Stimulated activated CD4-positive, alpha-beta T cell treated with anti-CD3 and anti-CD28 coated beads, Interleukin-4, amount 100 ng/mL, for 48 hours (primary cell): Measurements from ENCODE around the gene DDO.
"Not testable (repeated sequence)": the region's sequence is repeated elsewhere in the genome, so short reads cannot be mapped to it uniquely, and the experiment has no call there.

Source experiments
- DNase-seq, 2 donors: peaks; one replicate each; pipeline ENCODE4 v3.0.0-alpha.2; 2020; ENCODE audit warnings: low read depth in 2 of 2

Gene DDO, protein sequence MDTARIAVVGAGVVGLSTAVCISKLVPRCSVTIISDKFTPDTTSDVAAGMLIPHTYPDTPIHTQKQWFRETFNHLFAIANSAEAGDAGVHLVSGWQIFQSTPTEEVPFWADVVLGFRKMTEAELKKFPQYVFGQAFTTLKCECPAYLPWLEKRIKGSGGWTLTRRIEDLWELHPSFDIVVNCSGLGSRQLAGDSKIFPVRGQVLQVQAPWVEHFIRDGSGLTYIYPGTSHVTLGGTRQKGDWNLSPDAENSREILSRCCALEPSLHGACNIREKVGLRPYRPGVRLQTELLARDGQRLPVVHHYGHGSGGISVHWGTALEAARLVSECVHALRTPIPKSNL

DNA sequence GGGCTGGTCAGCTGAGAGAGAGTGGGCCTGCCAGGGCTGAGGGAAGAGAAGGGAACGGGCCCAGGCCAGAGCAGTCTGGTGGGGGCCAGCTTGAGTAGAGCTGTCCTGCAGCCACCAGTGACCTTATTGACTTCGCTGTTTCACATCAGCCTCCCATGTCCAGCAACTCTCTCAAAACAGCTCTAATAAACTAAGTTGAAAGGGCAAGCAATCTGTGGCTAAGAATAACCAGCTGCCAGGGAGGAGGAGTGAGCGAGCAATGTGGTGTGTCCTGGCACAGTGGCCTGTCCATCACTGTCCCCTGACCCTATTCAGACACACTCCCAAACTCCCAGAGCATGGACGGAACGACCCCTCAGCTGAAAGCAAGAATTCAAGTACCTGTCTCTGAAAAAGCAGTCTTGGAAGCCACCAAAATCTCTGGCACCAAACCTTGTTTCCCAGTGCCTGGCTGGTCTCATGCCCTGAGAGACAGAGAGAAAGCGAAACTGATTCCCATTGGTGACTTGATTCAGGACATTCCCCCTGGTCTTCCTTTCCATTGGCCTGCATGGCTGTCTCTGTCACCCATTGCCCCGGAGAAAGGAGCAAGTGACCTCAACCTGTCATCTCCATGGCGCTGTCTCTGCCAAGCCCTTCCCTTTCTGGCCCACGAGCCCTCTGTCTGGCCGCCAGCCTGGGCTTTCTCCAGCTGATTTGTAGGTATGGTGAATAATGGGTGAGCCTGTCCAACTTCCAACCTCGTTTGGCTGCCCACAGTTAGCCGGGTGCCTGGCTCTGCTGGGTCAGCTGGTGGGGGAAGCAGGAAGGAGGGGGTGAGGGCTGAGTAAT is at the start of gene DDO:
Gene DDO (minus strand): TSS at position 490 of the 831 bp plus-strand sequence. CDS start 2,113 bp downstream, outside the sequence.
- no peak for DNase-seq

DNA sequence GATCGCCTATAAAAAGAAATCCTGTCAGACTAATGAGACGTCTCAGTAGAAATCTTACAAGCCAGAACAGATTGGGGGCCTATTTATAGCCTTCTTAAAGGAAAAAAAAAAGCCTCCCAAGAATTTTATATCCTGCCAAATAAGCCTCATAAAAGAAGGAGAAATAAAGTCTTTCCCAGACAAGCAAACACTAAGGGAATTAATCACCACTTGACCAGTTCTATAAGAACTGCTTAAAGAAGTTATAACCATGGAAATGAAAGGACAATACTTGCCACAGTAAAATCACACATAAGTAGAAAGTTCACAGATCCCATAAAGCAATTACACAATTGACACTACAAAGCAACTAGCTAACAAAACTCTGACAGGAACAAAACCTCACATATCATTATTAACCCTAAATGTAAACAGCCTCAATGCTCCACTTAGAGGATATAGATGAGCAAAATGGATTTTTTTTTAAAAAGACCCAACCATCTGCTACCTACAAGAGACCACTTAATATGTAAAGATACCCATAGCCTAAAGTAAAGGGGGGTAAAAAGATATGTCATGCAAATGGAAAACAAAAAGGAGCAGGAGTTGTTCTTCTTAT is 47.6 kb upstream of the DDO start:
- DNase-seq: no peak

DNA sequence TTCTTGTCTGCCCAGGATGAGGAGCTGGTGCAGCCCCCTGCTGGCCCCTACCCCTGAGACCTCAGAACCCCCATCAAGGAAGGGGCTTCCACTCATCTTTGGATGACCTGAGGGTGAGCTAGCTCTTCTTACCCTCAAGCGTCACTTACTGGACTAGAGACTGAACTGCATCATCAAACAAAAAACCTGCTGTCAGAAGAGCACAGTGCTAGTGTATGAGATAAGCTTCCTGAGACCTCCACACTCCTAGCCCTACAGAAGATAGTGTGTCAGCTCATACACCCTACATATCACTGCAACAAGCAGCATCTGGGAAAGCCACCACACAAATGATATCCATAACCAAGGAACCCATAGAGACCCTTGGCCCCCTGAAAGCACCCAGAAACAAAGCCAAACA is 46.0 kb upstream of the DDO start:
- no peak for DNase-seq

DNA sequence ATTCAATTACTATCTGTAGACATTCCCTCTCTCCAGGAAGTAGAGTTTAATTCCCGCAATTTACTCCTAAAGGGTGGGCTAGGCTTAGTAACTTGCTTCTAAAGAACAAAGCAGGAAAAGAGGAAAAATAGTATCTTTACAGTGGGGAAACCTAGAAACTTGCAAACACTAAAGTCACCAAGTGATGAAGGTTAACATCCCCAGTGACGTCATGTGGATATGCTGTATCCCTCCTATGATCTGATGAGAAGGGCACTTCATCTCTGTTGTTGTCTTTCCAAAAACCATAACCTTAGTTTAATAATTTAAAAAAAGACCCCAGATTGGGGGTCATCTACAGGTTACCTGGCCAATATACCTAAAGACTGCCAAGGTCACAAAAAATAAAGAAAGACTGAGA is 43.8 kb upstream of the DDO start:
- no peak for DNase-seq

DNA sequence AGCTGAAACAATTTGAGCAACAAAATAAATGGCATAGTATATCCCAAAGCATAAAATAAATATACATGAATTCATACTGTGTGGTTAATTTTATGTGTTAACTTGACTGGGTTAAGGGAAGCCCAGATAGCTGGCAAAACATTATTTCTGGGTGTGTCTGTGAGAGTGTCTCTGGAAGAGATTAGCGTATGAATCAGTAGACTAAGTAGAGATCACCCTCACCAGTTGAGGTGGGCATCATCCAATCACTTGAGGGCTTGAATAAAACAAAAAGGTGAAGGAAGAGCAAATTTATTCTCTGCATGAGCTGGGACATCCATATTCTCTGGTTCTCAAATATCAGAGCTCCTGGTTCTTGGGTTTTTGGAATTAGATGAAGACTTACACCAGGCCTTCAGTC is 43.1 kb upstream of the DDO start:
- no peak for DNase-seq

DNA sequence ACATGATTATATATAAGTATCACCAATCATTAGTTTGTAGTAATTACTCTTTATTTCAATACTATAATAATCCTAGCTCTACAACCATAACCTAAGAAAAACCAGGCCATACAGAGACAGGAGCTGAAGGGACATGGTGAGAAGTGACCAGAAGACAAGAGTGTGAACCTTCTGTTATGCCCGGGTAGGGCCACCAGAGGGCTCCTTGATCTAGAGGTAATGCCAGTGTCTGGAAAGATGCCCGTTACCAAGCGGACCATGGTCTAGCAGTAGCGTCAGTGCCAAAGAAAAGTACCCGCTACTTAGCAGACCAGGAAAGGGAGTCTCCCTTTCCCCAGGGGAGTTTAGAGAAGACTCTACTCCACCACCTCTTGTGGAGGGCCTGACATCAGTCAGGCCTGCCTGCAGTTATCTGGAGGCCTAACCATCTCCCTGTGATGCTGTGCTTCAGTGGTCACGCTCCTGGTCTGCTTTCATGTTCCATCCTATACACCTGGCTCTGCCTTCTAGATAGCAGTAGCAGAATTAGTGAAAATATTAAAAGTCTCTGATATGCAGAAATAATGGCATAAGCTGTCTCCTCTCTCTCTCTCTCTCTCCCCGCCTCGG is 42.3 kb upstream of the DDO start:
- not testable (repeated sequence) for DNase-seq

DNA sequence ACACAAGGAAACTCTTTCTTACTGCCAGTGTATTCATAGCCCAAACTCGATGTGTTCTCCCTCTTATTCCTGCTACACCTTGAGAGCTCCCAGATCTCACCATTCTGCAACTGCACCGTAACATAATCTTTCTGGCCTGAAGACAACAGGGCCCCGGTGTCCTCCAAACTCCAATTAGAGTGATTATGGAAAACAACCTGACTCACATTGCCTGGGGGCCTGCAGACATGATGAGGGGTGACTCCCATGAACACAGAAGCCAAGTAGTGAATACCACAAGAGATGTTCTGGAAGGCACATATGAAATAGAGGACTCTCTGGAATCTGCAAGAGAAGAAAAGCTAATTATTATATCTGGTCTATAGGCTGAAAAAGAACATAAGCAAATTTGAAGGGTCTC is 41.3 kb upstream of the DDO start:
- DNase-seq: no peak

DNA sequence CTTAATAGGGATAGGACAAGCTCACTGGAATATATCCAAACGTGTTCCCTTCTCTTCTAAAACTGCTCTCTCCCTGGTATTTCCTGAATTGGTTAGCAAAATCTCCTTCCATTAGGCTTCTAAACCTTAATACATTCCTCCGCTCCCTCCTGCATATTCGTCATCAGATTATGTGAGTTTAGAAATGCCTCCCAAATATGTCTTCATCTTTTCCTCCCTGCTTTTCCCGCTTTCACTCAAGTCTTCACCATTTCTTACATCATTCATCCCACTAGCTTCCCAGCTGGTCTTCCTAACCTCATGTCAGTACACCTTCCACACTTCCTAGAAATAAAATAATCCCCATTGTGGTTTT is 34.1 kb upstream of the DDO start:
- no peak for DNase-seq

DNA sequence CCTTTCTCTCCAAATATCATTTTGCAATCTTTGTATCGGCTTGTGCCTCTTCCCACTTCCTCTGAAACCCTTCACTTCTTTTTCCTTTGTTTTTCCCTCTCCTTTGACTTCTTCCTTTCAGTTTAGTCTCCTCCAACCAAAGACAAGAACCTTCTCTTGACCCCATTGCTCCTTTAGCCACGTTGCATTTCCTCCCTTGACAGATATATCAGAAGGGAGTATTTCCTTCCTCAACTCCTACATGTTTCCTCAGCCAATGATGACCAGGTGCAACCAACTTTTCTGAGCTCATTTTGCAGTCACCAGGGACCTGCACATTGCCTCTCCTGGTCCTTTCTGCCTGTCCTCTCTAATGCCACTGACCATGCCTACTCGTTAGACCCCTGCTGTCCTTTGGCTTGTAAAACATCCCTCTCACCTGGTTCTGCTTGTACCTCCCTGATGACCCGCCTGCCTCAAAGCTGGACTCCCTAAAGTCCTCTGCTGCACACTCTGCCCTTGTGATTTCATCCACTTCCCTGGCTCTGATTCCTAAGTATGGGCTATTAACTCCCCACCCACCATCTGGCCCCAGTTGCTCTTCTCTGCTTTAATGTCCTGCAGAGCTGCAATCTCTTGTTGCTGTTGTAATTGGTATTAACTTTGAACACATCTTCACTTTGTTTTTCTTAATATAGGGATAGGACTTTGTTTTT is 33.6 kb upstream of the DDO start:
- no peak for DNase-seq

DNA sequence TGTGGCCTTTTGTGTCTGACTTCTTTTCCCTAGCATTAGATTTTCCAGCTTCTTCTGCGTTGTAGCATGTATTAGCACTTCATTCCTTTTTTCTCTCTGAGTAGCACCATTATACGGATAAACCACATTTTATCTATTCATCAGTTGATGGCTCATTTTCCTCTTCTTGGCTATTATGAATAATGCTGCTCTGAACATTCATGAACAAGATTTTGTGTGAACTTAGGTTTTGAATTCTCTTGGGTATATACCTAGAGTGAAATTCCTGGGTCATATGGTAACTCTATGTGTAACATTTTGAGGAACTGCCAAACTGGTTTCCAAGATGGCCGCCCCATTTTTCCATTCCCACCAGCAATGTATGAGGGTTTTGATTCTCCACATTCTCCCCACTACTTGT is 32.4 kb upstream of the DDO start:
- no peak for DNase-seq

DNA sequence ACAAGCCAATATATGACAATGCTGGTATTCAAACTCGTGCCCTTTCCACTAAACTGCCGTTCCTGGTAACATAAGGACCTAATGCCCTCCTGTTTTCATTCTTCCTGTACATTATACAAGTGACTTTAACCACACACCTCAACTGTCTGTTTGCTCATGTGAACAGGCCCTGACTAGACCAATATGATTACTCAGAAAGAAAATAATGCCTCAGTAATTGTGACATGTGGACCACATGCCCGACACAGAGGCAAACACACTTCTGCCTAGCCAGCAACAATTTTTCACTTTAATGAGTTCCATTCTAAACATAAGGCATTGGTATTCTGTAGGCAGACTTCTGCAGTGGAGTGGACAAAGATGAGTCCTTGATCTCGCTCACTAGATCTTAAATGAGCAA is 31.0 kb upstream of the DDO start:
- DNase-seq: no peak

DNA sequence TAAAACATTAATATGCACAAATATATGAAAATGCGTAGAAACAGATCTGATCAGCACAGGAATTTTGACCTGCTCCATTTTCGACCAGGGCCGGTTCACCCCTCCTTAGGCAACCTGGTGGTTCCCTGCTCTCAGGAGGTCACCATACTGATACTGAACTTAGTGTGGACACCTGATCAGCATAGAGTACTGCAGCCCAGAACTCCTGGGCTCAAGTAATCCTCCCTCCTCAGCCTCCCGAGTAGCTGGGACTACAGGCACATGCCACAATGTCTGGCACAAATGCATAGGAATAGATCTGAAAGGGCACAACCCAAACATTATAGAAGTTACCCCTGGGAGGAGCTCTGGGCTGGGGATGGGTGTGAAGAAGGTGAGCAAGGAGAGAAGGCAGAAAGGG is 24.7 kb upstream of the DDO start:
- DNase-seq: no peak

DNA sequence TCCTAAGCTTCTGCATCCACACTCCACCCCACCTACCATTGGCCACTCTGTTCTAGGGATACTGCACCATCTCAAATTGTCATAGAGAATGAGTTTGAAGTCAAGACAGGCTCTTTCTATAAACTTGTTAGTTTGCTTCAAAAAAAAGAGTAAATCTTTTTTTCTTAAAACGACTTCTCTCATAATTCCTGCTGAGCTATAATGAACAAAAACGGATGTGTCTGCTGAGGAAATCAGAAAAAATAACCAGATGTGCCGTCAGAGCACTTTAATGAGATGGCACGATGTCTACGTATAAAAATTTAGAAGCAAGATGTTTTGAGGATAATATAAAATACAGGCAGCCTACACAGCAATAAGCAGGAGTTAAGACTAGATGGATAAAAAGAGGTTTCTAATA is 24.0 kb upstream of the DDO start:
- no peak for DNase-seq

DNA sequence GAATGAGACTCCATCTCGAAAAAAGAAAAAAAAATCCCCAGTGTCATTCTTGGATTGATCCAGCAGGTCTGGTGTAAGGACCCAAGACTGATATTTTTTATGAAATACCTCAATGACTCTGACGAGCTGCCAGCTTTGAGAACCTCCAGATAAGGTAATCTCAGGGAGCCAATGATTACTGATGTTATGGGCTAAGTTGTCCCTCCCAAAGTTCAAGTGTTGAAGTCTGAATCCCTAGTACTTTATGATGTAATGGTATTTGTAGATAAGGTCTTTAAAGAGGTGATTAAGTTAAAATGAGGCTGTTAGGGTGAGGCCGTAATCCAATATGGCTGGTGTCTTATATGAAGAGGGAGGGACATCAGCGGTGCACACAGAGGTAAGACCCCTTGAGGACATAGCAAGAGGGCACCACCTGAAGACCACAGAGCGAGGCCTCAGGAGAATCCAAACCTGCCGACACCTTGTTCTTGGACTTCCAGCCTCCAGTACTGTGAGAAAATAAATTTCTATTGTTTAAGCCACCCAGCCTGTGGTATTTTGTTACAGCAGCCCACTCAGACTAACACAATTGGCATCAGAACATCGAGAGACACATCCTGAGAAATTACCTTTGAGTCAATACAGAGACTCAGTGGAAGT is 19.7 kb upstream of the DDO start:
- no peak for DNase-seq

DNA sequence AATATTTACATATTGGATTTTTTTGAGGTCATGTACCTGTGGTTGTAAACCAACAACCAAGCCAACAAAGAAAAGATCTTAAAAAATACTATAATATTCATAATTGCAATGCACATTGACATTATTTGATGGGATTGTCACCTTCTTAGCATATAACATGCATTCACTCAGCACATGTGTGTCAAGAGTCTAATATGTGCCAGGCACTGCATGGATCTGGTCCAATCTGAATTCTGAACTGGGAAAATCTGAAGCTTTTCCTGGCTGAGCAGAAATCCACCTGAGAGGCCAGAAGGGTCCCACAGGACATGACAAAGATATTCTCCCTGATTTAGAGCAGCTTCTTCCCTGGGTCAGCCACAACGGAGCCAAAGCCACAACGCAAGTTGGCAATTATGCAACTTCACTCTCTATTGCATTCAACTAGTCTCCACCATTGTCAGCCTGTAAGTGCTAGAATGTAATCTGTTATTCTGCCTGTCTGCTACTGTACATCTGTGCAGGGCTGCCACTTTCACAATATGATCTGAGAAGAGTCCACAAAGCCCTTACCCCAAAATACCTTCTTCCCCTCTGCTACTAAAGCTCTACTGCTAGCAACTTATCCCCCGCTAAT is 17.0 kb upstream of the DDO start:
- no peak for DNase-seq

DNA sequence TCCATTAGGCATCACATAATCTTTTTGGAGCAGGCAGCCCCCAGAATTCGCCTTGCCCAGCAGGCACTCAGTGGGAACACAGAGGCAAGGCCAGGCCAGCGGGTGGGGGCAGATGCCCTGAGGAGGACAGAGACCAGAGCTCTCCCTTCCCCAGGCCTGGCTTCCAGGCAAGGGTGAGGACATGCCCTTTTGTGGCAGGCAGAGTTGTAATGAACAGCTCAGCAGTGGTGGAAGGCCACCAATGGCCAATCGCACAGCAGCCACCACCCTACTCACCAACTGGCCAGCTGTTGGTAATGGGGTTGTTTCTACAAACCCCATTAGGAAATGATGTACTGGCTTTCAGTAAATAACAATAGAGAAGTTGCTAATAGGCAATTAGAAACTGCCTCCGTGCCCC is 15.4 kb upstream of the DDO start:
- DNase-seq: no peak

DNA sequence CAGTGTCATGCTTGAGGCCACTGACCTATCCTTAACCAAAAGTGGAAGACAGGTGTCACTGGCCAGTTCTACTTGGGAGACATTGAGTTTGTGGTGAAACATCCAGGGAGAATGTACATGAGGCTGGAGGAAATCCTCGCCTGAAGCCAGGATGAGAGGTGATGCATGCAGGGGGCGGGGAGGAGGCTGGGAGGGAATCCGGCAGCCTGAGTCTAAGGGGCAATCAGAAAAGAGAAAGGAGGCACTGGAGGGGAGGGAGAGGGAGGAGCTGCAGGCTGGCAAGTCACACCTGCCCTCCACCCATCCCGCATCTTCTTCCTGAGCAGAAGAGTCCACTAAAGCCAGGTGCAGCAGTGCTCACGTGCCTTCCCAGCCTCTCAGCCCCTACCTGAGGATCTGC is 14.9 kb upstream of the DDO start:
- no peak for DNase-seq

DNA sequence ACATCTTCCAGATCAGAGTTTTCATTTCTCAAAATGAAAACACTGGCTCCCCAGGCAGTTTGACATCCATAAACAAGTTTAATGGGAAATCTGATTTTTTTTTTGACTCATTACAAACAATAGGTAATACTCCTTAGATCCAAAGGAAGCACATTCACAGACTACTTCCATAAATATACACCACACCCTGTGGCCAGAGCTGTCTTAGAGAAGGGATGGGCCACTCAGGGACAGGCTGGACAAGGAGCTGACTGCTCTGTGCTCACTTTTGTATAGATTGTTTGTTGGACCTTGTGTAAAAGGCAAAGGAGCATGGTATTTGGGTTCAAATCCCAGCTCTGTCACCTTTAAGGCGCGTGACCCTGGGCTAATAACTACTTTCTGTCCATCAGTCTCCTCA is 12.8 kb upstream of the DDO start:
- DNase-seq: no peak

DNA sequence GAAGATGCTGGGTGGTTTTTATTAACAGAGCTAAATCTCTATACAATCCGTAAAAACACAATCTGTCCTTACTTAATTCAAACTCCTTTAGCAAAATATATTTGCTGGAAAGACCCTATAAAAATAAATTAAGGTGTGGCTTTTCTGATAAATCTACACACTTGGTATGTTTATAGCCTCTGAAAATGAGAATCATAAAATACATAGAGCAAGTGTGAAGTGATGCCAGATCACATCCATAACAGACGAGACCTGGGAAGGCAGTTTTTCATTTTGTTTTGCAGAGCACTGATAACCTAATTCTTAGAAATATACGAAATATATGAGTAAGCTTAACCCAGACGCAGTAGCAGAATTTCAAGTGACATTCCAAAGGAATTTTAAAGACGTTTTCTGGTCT is 10.4 kb upstream of the DDO start:
- no peak for DNase-seq

DNA sequence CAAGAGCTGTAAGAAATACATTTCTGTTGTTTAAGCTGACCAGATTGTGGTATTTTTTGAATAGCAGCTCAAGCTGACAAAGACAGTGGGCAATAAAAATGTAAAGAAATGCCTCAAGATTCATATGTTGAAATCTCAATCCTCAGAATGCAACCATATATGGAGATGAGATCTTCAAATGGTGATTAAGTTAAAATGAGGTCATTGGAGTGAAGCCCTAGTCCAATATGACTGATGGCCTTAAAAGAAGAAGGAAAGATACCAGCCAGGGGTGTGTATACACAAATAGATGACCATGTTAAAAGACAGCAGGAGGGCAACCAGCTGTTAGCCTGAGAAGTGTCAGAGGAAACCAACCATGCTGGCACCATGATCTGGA is 7.1 kb upstream of the DDO start:
- DNase-seq: no peak
